OCI-LY7 (cell line): ENCODE data around the gene MAD2L2. TPM values are rescaled to one million over a fixed set of nuclear protein-coding genes. Genes with fewer than 3 reads are reported as not detected.

Source experiments
- BruUV-seq: library from RNA; stranded (reverse); fragments of 400-500 nt; replicated peaks from 2 replicates; lab custom pipeline; 2021; lab: Mats Ljungman, UMichigan
- CTCF ChIA-PET: fragments of 300-600 bp; sonication (Branson Sonifier 250); formaldehyde crosslinking; loops from one replicate; lab custom pipeline; 2022; ENCODE audit warnings: antibody characterized with exemption; ENCODE audit not compliant: unreplicated experiment; lab: Charles Lee
- POLR2A ChIA-PET: fragments of 300-600 bp; sonication (Branson Sonifier 250); formaldehyde crosslinking; loops from one replicate; lab custom pipeline; 2022; ENCODE audit warnings: antibody characterized with exemption; lab: Charles Lee
- DNase-seq: peaks from one replicate; pipeline ENCODE4 v3.0.0-alpha.2; 2015; ENCODE audit warnings: low spot score
- H2AFZ ChIP-seq: fragments of 200-600 bp; sonication (generic), shearing (Covaris generic); 2 replicates; pipeline ENCODE4 v1.6.1; 2014; ENCODE audit warnings: mild to moderate bottlenecking, antibody characterized with exemption, low read length, moderate library complexity
- H3K27ac ChIP-seq: fragments of 200-600 bp; sonication (generic); 2 replicates; pipeline ENCODE4 v1.5.1; 2014; ENCODE audit warnings: mixed run types, low read depth, mild to moderate bottlenecking, moderate library complexity, low read length, inconsistent platforms; ENCODE audit not compliant: poor library complexity, severe bottlenecking
- H3K36me3 ChIP-seq: fragments of 200-600 bp; sonication (generic); 2 replicates; pipeline ENCODE4 v1.6.1; 2014; ENCODE audit warnings: mild to moderate bottlenecking, antibody characterized with exemption, low read length, moderate library complexity, mixed read lengths; ENCODE audit not compliant: insufficient read depth
- H3K4me1 ChIP-seq: fragments of 200-600 bp; sonication (generic); 2 replicates; pipeline ENCODE4 v1.5.1; 2014; ENCODE audit warnings: mild to moderate bottlenecking, low read length; ENCODE audit not compliant: insufficient read depth, poor library complexity, severe bottlenecking
- H3K4me2 ChIP-seq: fragments of 200-600 bp; sonication (generic); 2 replicates; pipeline ENCODE4 v1.6.1; 2014; ENCODE audit warnings: mild to moderate bottlenecking, low read length
- H3K4me3 ChIP-seq: fragments of 200-600 bp; sonication (generic); 2 replicates; pipeline ENCODE4 v1.5.1; 2014; ENCODE audit warnings: mild to moderate bottlenecking, low read depth, low read length; ENCODE audit not compliant: poor library complexity, severe bottlenecking
- H3K79me2 ChIP-seq: fragments of 200-600 bp; sonication (generic); 2 replicates; pipeline ENCODE4 v1.6.1; 2016; ENCODE audit warnings: low read depth, mild to moderate bottlenecking, low read length, moderate library complexity, mixed read lengths; ENCODE audit not compliant: insufficient read depth
- H3K9me2 ChIP-seq: fragments of 200-600 bp; sonication (generic); 2 replicates; pipeline ENCODE4 v1.6.1; 2016; ENCODE audit warnings: mild to moderate bottlenecking, low read length, mixed read lengths; ENCODE audit not compliant: insufficient read depth
- H3K9me3 ChIP-seq: fragments of 200-600 bp; sonication (generic); 2 replicates; pipeline ENCODE4 v1.6.1; 2014; ENCODE audit warnings: mild to moderate bottlenecking, mixed run types, low read length, mixed read lengths
- H4K20me1 ChIP-seq: fragments of 200-600 bp; sonication (generic); 2 replicates; pipeline ENCODE4 v1.6.1; 2014; ENCODE audit warnings: mild to moderate bottlenecking, antibody characterized with exemption, low read length, moderate library complexity, mixed read lengths; ENCODE audit not compliant: insufficient read depth
- EZH2phosphoT487 ChIP-seq: fragments of 200-600 bp; sonication (generic); IDR thresholded peaks from 2 replicates; pipeline ENCODE4 v1.6.1; 2018; ENCODE audit warnings: low read depth, borderline replicate concordance, mild to moderate bottlenecking, mixed run types, antibody characterized with exemption, low read length, moderate library complexity, mixed read lengths
- intact Hi-C: fragments of 100-400 bp; cut with micrococcal nuclease; formaldehyde crosslinking; loops from one replicate; pipeline ENCODE4 v1.10.0; 2022; ENCODE audit not compliant: unreplicated experiment
- total RNA-seq, 2 experiments: library from RNA; depleted of rRNA in 1 of 2; stranded (reverse); fragments of >200 nt in 1 of 2; shearing (Covaris generic) in 1 of 2; gene quantifications; 2 replicates each; pipeline ENCODE4 v1.2.3, GENCODE V29; 2014 to 2022
- TF ChIP-seq, protein P1 (sequence below): fragments of 200-600 bp; sonication (generic); conservative IDR thresholded peaks from 2 replicates; pipeline ENCODE4 v1.5.1; 2014; ENCODE audit warnings: mild to moderate bottlenecking, antibody characterized with exemption, low read length, moderate library complexity, mixed read lengths

MAD2L2 gene
- total RNA-seq, 2 experiments from 2014 or later, result 89.7 to 144 TPM

- no peaks in the 10 kb centered on the region for H3K36me3 ChIP-seq
- H3K4me2 ChIP-seq, result no peak overlapping the region
- TF ChIP-seq, protein P1, sequence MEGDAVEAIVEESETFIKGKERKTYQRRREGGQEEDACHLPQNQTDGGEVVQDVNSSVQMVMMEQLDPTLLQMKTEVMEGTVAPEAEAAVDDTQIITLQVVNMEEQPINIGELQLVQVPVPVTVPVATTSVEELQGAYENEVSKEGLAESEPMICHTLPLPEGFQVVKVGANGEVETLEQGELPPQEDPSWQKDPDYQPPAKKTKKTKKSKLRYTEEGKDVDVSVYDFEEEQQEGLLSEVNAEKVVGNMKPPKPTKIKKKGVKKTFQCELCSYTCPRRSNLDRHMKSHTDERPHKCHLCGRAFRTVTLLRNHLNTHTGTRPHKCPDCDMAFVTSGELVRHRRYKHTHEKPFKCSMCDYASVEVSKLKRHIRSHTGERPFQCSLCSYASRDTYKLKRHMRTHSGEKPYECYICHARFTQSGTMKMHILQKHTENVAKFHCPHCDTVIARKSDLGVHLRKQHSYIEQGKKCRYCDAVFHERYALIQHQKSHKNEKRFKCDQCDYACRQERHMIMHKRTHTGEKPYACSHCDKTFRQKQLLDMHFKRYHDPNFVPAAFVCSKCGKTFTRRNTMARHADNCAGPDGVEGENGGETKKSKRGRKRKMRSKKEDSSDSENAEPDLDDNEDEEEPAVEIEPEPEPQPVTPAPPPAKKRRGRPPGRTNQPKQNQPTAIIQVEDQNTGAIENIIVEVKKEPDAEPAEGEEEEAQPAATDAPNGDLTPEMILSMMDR, result no peak
- TF ChIP-seq EZH2phosphoT487, result no peak
- H3K79me2 ChIP-seq, result no peaks in the 10 kb centered on the region
- peaks cover 18% of the 10 kb centered on the region for H3K4me1 ChIP-seq
- CTCF ChIA-PET, result no interaction called here
- H2AFZ ChIP-seq, result no peak overlapping the region
- POLR2A ChIA-PET, result no interaction called here
- no peaks in the 10 kb centered on the region for H3K9me3 ChIP-seq
- intact Hi-C loops, result loop anchor here (10.0 kb wide), 1 partner anchor 80 kb away; no protein-coding TSS in a partner anchor
- H4K20me1 ChIP-seq, result no peaks in the 10 kb centered on the region
- BruUV-seq, result no TSS peak
- no peak overlapping the region for H3K27ac ChIP-seq
- H3K4me3 ChIP-seq, result no peak overlapping the region
- no peaks in the 10 kb centered on the region for H3K9me2 ChIP-seq
- DNase-seq, result no peak
These were observed 35.7 kb downstream of the MAD2L2 start for GRCh38 chr1:11645270-11645669.

DNA sequence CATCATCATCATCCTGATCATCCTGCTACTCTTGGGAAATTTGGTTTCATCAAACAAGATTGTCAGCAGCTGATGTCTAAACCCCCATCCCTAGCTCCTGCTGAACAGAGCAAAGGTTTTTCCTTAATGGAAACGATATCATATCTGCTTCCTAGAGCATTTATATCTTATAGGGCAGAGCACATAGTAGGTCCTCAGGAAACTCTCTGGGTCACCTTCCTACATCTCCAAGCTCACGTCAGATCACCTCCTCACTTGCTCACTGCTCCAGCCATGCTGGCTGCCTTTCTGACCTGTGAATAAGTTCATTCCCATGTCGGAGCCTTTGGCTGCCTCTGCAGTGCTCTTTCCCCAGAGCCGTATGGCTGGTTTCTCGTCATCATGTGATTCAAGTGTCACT lies 37.2 kb downstream of the MAD2L2 start:
- no peaks in the 10 kb centered on the region for H3K79me2 ChIP-seq
- CTCF ChIA-PET, result interaction anchor here (0.7 kb wide), 1 partner anchor 606 kb away, joined by 4 read pairs; no protein-coding TSS in a partner anchor
- BruUV-seq, result no TSS peak

More for the DNA sequence above, 37.2 kb downstream of the MAD2L2 start:
- no peaks in the 10 kb centered on the region for H3K9me2 ChIP-seq
- no peaks in the 10 kb centered on the region for H4K20me1 ChIP-seq
- H3K4me1 ChIP-seq, result peaks cover 7% of the 10 kb centered on the region
- no peak for DNase-seq
- H3K4me2 ChIP-seq, result no peak overlapping the region
- no peak for TF ChIP-seq EZH2phosphoT487
- TF ChIP-seq, protein P1, result no peak
- no peak overlapping the region for H2AFZ ChIP-seq
- H3K36me3 ChIP-seq, result no peaks in the 10 kb centered on the region
- H3K9me3 ChIP-seq, result no peaks in the 10 kb centered on the region
- intact Hi-C loops, result loop anchor here (2.0 to 10.0 kb wide), 4 partner anchors 79 to 607 kb away; no protein-coding TSS in a partner anchor
- no peak overlapping the region for H3K4me3 ChIP-seq
- H3K27ac ChIP-seq, result no peak overlapping the region
- POLR2A ChIA-PET, result interaction anchor here (0.7 kb wide), 3 partner anchors 138 to 1117 kb away, joined by 4 to 7 read pairs (median 7); no protein-coding TSS in a partner anchor
